Right lung (tissue), 10 donors: ENCODE measurements around the gene COA4. TPM values are rescaled to one million over a fixed set of nuclear protein-coding genes. Genes with fewer than 3 reads are reported as not detected.
"Not testable (repeated sequence)": the region's sequence is repeated elsewhere in the genome, so short reads cannot be mapped to it uniquely, and the experiment has no call there.

ENCODE experiments used
- DNase-seq, 2 donors: peaks; one replicate each; pipeline ENCODE4 v3.0.0-alpha.2; 2013
- long read RNA-seq, 8 donors: transcript quantifications; one replicate each; lab custom pipeline, GENCODE V29; 2026
- polyA plus RNA-seq, 5 donors: library from polyadenylated mRNA; unstranded; fragments of 120-200 nt; gene quantifications; one replicate each; pipeline versions ENCODE4 v1.2.1 to v1.2.3, GENCODE V29; 2013; ENCODE audit warnings: inconsistent platforms in 1 of 5, low replicate concordance in 1 of 5; ENCODE audit not compliant: insufficient read length in 5 of 5, insufficient read depth in 1 of 5

Gene COA4
- polyA plus RNA-seq: 10 to 100 TPM; 50.4 to 58.0 (median 51.4) TPM
- long read RNA-seq, donor 1, transcript COA4-201 (2 exons, 960 nt): major isoform, 50 of 50 reads
- long read RNA-seq, donor 1, partial matches to known transcripts: 0 of 50 reads
- long read RNA-seq, donor 1, other reads (novel, unspliced or antisense): 0 of 50 reads
- long read RNA-seq, donor 2, transcript COA4-201 (2 exons, 960 nt): major isoform, 27 of 27 reads
- long read RNA-seq, donor 2, partial matches to known transcripts: 0 of 27 reads
- long read RNA-seq, donor 2, other reads (novel, unspliced or antisense): 0 of 27 reads
- long read RNA-seq, donor 3, transcript COA4-201 (2 exons, 960 nt): major isoform, 33 of 34 reads
- long read RNA-seq, donor 3, partial matches to known transcripts: 0 of 34 reads
- long read RNA-seq, donor 3, other reads (novel, unspliced or antisense): 0 of 34 reads
- long read RNA-seq, donor 4, transcript COA4-201 (2 exons, 960 nt): major isoform, 23 of 29 reads
- long read RNA-seq, donor 4, partial matches to known transcripts: 6 of 29 reads
- long read RNA-seq, donor 4, other reads (novel, unspliced or antisense): 0 of 29 reads
- long read RNA-seq, donor 5, transcript COA4-201 (2 exons, 960 nt): major isoform, 34 of 45 reads
- long read RNA-seq, donor 5, partial matches to known transcripts: 9 of 45 reads
- long read RNA-seq, donor 5, other reads (novel, unspliced or antisense): 0 of 45 reads
- long read RNA-seq, donor 6, transcript COA4-201 (2 exons, 960 nt): major isoform, 49 of 51 reads
- long read RNA-seq, donor 6, partial matches to known transcripts: 0 of 51 reads
- long read RNA-seq, donor 6, other reads (novel, unspliced or antisense): 0 of 51 reads
- long read RNA-seq, donor 7, transcript COA4-201 (2 exons, 960 nt): major isoform, 21 of 30 reads
- long read RNA-seq, donor 7, partial matches to known transcripts: 8 of 30 reads
- long read RNA-seq, donor 7, other reads (novel, unspliced or antisense): 0 of 30 reads
- long read RNA-seq, donor 8, transcript COA4-201 (2 exons, 960 nt): major isoform, 9 of 10 reads
- long read RNA-seq, donor 8, partial matches to known transcripts: 0 of 10 reads
- long read RNA-seq, donor 8, other reads (novel, unspliced or antisense): 0 of 10 reads

DNA sequence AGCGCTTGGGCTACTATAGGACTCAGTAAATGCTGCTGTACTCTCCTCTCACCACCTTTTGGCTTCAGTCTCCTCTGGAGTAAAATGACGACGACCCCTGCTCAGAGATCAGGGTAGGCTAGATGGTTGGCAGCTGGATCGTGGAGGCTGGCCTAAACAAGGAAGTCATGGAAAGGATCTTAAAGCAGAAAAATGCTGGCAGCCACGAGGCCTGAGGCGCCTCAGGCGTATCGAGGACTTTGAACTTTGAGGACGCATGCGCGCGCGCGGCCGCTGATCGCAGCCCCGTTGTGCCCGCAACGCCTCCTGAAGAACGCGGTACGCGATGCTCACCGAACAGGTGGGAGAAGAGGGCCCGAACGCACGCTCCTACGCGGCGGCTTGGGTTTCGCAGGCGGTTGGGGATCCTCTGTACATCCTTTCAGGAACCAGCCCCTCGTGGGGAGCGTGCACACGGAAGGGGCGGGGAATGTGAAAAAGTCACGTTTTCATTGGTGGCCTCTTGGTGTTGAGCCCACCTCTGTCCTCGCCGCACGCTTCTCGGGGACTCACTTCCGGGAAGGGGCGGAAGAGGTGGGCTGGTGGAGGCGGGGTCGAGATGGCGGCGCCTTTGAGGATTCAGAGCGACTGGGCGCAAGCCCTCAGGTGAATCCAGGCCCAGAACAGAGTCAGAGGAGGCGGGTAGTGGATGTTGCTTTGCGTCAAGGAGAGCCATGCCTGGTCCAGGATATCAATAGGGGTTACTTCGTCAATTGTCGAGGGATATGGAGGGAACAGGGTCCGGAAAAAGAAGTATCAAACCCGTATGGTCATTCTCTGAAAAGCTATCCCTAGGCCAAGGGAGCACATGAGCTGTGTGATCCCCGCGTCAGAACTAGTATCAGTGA, at the start of gene COA4, which contains the start of gene PAAF1:
COA4 (minus strand) TSS at position 423 of the 887 bp plus-strand sequence. CDS start 3,468 bp downstream, outside the sequence.
PAAF1 (plus strand) TSS at position 576 of the 887 bp plus-strand sequence; CDS start at position 599, 23 bp downstream.
- peak; percentile 95 to 96 for DNase-seq

DNA sequence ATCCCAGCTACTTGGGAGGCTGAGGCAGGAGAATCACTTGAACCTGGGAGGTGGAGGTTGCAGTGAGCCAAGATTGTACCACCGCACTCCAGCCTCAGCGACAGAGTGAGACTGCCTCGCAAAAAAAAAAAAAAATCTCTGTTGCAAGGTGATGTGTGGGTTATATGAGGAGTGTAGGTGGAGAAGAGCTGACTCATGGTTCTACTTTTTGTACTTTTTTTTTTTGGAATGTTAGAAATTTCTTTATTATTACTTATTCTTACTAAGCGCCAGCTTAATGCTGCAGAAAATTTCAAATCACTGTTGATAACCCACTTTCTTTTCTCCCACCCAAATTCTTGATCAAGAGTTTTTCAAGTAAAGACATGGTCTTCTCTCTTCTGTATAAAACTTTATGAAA, 44.5 kb upstream of the COA4 start:
- DNase-seq: no peak

DNA sequence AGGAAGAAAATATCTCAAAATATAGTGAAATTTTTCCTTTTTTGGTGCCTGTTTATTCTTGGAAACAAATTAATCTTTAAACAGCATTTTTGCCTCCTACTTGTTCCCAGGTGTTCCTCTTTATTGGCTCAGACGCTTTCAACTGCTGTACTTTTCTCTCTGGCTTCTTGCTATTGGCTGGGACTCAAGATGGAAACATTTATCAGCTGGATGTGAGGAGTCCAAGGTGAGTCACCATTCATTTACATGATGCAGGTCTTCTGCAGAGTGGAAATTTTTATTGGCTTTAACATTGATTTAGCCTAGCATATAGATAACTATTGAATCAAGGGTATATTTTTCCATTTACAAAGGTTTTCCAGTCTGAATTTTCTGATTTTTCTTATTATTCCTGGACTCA, 39.8 kb upstream of the COA4 start:
- no peak for DNase-seq

DNA sequence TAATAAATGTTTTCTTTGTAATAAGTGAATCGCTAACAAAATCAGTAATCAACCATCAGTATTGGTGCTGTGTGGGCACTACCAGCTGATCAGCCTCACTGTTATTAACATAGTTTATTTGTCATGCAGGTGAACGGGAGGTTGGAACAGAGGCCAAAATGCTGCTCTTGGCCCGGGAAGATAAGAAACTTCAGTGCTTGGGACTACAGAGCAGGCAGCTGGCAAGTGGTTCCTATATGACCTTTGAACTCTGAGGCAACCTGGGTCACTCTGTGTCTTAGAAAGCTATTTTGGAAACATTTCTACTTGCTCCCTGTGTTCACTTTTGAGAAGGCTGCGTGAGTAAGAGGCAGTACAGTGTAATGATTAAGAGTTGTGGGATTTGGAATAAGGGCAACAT, 37.6 kb upstream of the COA4 start:
- no peak for DNase-seq

DNA sequence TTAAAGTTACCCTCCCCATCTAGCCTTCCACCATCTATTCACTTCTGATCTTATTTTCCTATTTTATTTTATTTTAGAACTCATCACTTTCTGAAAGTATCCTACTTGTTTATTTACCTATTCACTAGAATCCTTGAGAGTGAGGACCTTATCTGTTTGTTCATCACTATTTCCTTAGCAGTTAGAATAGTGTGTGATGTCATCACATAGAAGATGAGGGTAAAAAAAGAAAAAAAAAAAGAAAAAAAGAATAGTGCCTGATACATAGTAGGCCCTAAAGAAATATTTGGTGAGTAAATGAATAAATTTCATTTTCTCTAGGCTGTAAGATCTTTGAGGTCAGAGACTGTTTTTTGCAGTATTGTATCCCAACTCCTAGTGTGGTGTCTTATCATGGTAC, 36.8 kb upstream of the COA4 start:
- no peak for DNase-seq

DNA sequence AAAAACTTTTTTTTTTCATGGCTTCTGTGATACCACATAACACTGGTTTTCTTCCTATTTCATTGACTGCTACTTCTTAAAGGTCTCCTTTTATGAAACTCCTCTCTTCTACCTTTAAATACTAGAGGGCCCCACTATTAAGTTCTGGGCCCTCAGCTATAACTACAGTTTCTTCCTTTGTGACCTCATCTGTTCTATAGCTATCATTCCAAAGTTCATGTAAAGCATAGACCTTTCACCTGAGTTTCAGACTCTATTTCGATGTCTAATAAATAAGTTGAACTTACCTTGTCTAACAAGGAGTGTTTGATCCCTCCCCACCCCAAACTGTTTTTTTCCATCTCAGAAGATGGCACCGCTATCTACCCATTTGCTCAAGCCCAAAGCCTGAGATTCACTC, 35.4 kb upstream of the COA4 start:
- DNase-seq: no peak

DNA sequence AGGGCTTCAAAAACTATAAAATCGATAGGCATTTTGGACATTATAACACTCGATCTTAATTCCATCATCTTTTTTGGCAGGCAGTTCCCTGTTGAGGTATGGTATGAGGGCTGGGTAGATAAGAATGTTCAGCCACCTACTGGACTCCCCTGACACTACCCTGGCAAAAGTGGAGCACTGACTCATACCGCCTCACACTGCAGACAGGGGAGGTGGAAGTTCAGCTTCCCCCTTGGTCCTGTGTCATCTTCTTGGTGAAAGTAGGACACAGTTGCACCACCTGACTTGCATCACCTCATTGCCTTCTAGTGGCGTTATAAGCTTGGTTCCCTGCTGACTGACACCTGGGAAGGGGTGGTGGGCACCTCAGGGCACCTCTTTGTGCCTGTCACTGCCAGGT, 30.5 kb upstream of the COA4 start:
- DNase-seq: no peak

DNA sequence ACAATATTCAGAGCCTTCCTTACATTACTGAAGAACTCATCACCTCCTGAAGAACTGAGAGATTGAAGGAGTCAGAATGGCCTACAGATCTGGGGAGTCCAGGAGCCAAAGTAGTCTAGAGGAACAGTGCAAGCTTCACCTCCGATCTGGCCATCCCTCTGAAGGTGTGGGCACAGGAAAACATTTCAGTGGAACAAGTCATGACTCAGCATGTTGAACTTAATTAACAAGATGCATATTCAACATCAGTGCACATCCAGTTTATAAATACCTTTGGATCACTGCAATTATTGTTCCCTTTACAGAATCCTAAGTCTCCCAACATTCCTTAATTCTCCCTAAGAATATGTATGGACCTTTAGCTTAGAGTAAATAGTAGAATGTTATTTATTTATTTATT, 25.7 kb upstream of the COA4 start:
- no peak for DNase-seq

DNA sequence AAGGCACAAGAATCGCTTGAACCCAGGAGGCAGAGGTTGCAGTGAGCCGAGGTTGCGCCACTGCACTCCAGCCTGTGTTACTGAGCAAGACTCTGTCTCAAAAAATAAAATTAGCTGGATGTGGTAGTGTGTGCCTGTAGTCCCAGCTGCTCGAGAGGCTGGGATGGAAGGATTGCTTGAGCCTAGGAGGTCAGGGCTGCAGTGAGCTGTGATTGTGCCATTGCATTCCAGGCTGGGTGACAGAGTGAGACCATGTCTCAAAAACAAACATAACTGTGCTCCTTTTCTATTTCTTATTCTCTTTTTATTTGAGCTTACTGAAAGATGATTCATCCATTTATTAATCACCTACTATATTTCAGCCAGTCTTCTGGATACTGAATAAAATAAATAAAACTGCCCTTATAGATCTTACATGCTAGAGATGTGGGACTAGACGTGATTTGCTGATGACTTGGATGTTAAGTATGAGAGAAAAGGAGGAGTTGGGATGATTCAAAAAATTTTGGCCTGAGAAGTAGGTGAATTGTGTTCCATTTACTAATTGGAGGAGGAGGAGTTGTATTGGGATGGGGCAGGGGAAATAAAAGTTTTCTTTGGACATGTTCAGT, 18.2 kb upstream of the COA4 start:
- DNase-seq: no peak

DNA sequence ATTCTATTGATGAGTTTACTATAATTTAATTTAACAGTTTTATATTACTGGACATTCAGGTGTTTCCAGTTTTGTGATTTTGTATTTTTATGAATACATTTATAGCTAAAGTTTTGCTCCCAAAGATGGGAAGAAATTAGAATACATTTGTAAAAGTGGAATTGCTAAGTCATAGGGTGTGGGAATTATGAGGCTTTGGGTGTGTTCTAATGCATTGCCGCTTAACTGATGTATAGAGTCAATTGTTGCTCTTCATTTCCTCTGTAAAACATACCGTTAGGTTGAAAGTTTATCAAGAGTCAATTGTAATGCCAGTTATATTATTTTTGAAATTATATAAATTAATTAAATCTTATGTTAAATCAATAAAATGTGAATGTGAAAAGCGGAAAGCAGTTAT, 16.4 kb upstream of the COA4 start:
- DNase-seq: no peak

DNA sequence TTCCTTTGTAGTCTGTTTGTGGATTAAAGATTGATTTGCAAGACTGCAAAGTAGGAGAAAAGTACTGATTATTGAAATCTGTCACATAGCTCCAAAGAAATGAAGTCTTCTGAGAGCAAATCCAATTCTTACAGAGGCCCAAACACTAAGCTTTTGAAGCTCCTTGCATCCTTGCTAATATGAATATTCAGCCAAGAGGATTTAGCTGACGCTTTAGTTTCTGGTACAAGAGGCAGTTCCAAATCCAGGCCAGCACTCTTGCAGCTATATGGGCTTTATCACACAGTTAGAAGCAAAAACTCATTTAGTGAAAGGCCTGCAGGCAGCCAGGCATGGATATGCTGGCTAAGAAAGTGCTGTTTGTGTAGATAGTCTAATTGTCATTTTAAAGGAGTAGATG, 12.9 kb upstream of the COA4 start:
- DNase-seq: no peak

DNA sequence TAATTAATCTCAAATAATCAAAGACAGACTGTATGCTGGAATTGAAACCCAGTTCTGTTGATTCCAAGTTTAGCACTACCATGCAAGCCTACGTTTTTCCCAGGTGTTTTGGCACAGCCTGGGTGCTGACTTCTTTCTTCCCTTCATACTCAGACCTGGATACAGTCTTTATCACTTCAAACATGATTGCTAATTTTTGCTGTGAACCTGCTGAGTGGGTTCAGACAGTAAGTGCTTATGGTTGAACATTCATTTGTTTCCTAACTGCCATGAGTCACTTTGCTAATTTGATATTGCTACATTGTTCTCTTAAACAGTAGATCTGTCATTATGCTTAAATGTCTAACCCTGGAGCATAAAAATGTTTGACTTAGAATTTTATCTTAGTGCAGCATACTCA, 12.4 kb upstream of the COA4 start:
- DNase-seq: no peak

DNA sequence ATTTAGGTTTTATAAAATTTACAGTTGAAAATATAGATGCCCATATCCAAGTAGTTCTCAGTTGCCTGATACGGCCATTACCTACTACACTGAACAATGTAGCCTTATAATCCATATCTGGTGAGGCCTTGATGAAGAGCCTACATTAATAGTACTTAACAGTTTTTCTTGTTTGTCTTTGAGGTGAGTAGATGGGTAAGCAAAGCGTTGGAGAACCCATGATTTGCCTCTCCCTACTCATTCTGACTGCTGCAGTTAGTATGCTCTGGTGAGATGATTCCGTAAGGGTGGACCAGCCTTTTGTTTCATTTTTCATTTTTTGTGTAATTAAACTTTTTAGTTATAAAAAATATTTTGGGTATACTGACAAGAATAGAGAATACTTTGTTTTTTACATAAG, 11.6 kb upstream of the COA4 start:
- DNase-seq: no peak

DNA sequence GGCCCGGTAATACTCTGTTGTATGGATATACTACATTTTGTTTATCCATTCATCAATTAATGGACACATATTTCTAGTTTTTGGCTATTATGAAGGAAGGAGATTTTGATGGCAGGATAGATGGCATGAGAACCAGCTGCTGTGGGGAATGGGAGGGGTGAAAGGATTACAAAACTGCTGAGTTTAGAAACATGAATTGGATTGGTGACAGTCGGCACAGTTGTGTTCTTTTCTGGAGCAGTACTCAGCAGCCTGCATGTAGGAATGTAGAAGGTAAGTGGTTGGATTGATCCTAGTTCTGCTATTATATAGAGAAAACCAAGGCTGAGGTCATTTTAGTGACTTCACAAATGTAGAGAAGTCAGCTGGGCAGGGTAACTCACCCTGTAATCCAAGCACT, 7.2 kb upstream of the COA4 start:
- no peak for DNase-seq

DNA sequence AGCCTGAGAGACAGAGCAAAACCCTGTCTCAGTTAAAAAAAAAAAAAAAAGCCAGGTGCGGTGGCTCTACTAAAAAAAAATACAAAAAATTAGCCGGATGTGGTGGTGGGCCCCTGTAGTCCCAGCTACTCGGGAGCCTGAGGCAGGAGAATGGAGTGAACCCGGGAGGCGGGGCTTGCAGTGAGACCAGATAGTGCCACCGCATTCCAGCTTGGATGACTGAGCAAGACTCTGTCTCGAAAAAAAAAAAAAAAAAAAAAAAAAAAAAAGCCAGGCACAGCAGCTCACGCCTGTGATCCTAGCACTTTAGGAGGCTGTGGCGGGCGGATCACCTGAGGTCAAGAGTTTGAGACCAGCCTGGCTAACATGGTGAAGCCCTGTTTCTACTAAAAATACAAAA, 3.8 kb upstream of the COA4 start:
- DNase-seq: not testable (repeated sequence)

DNA sequence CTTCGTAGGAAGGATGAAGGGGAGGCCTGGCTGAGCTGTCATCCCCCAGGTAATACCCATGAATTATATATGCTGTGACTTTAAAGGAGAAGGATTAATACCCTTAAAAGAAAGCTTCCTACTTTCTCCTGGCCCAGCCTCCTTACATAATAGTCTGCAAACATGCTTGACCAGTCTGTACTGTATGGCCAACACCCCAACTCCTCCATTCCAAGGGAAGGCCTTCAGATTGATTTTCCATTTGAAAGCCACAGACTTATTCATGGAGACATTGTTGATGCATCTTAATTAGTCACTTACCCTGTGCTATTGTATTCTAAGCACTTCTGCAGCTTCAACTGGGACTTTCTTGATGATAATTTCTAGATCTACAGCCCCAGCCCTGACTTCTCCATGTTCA, 2.1 kb upstream of the COA4 start:
- DNase-seq: no peak

DNA sequence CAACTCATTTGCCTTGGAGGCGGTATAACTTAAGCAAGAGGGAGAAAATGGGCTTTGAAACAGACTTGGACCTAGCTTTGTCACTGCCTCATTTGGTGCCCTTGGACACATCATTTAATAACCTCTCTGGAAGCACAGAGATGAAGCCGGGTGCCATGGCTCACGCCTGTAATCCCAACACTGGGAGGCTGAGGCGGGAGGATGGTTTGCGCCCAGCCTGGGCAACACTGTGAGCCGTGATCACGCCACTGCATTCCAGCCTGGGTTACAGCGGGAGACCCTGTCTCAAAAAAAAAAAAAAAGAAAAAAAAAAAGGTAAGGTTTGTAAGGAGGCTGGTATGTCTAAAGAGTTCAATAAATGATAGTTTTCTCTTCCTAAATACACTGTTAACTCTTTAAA, 806 bp downstream of the COA4 start:
- DNase-seq: no peak

DNA sequence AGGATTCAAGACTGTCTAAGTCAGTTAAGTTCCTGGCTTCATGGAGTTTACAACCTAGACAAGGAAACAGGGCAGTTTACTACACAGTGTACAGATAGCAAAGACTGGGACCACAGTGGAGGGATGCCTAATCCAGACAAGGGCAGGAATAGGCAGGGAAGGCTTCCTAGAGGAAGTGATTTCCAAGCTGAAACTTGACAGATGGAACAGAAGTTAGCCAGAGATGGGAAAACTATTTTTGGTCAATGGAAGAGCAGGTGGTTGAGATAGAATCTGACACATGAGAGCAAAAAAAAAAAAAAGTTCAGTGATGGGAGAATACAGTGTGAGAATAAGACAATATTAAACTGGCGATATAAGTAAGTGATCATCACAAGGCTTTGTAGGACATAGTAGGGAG, 1.3 kb downstream of the COA4 start:
- DNase-seq: no peak

DNA sequence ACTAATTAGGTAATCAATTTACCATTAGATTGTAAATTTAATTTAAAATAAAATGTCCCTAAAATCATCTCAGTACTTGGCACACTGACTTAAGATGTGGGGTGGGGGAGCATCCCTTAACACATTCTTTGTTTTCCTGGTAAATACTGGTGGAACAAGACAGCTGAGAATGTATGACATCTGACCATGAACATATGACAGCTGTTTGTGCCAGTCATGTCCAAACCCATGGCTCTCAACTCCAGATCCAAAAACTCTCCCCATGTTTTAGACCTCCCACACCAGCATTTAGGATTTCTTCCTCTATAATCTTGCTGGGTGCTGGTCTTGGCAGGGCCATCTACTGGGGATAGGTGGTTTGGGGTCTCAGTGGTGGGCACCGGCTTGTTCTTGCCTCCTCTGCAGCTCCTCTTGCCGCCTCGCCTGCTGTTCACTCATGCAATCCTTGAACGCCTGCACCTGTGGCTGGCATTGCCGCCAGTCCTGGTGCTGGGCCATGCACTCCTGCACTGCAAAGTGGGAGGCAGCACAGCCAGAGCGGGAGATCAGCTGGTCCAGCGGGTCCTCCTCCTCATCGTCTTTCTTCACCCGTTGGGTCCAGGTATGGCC, 3.8 kb downstream of the COA4 start:
- no peak for DNase-seq

DNA sequence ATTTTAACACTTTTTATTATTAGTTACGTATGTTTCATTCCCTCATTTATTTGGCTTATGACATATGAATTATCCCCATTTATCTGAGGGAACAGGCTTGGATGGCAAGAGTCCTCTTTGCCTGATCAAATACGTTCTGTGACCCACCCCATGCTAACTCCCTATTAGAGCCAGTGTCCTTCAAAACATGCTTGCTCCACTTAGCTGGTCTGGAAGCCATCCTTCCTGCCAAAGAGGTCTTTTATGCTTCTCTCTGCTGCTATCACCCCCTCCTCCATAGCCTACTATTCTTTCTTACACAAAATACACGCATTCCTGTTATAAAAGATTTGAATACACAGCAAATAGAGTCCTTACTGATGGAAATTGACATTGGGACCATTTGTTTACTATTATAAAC, 6.4 kb downstream of the COA4 start:
- DNase-seq: no peak
